ENCODE data around the gene PEX3.

GRCh38 chr6:143516690-143517446 is 66.3 kb downstream of the PEX3 start:
- TF ChIP-seq CTCF (IDR thresholded peaks at IDR 0.05) (no peak), POLR2A (IDR thresholded peaks at IDR 0.05) (no peak)
